GM23338 (cell line): ENCODE measurements around the gene PEAK3.
A peak's percentile ranks its signal among the peaks of the same experiment; 100 is the strongest.

ENCODE experiments used
- CREB1 ChIP-seq: fragments of 250-450 bp; sonication (Bioruptor Pico); IDR thresholded peaks from 2 replicates; pipeline ENCODE4 v1.5.0; 2020; ENCODE audit warnings: low read depth, mild to moderate bottlenecking, moderate library complexity
- EZH2 ChIP-seq: fragments of 200-600 bp; sonication (generic); IDR thresholded peaks from one replicate; pipeline ENCODE4 v1.8.0; 2017; ENCODE audit warnings: antibody characterized with exemption, mild to moderate bottlenecking, low read depth; ENCODE audit not compliant: unreplicated experiment
- EZH2phosphoT487 ChIP-seq: fragments of 200-600 bp; sonication (generic); IDR thresholded peaks from one replicate; pipeline ENCODE4 v1.8.1; 2018; ENCODE audit warnings: antibody characterized with exemption; ENCODE audit not compliant: unreplicated experiment
- JUNB ChIP-seq: IDR thresholded peaks from one replicate; pipeline ENCODE4 v1.6.1; 2016; ENCODE audit warnings: antibody characterized with exemption; ENCODE audit not compliant: unreplicated experiment
- POLR2AphosphoS5 ChIP-seq: IDR thresholded peaks from 2 replicates; pipeline ENCODE4 v1.6.1; 2016; ENCODE audit warnings: antibody characterized with exemption, low read depth
- REST ChIP-seq: IDR thresholded peaks from one replicate; pipeline ENCODE4 v1.6.1; 2018; ENCODE audit warnings: antibody characterized with exemption; ENCODE audit not compliant: unreplicated experiment
- STAT1 ChIP-seq: IDR thresholded peaks from one replicate; pipeline ENCODE4 v1.6.1; 2016; ENCODE audit warnings: antibody characterized with exemption; ENCODE audit not compliant: unreplicated experiment
- ZNF114 ChIP-seq: fragments of 250-450 bp; sonication (Bioruptor Pico); IDR thresholded peaks from 2 replicates; pipeline ENCODE4 v1.5.0; 2020; ENCODE audit warnings: mild to moderate bottlenecking, moderate library complexity
- ZNF331 ChIP-seq: fragments of 250-450 bp; sonication (Bioruptor Pico); IDR thresholded peaks from 2 replicates; pipeline ENCODE4 v1.5.0; 2020; ENCODE audit warnings: low read depth, mild to moderate bottlenecking, moderate library complexity
- TF ChIP-seq, protein P1 (sequence below), 2 experiments: fragments of 200-600 bp in 1 of 2; sonication (generic) in 1 of 2; conservative IDR thresholded peaks; 2 replicates each; pipeline versions ENCODE4 v1.5.1 to v1.6.1; 2016 to 2017; ENCODE audit warnings: antibody characterized with exemption in 2 of 2, low read depth in 2 of 2, mild to moderate bottlenecking in 2 of 2, moderate library complexity in 1 of 2
- TF ChIP-seq, protein P2 (sequence below): IDR thresholded peaks from 2 replicates; pipeline ENCODE4 v1.6.1; 2016; ENCODE audit warnings: antibody characterized with exemption

- TF ChIP-seq EZH2 (no peak), CREB1 (CRISPR knock-in tag) (no peak), STAT1 (no peak), POLR2AphosphoS5 (peak; percentile 36), ZNF114 (no peak), REST (no peak), JUNB (no peak), ZNF331 (CRISPR knock-in tag) (no peak), EZH2phosphoT487 (no peak)
- TF ChIP-seq, protein P1, sequence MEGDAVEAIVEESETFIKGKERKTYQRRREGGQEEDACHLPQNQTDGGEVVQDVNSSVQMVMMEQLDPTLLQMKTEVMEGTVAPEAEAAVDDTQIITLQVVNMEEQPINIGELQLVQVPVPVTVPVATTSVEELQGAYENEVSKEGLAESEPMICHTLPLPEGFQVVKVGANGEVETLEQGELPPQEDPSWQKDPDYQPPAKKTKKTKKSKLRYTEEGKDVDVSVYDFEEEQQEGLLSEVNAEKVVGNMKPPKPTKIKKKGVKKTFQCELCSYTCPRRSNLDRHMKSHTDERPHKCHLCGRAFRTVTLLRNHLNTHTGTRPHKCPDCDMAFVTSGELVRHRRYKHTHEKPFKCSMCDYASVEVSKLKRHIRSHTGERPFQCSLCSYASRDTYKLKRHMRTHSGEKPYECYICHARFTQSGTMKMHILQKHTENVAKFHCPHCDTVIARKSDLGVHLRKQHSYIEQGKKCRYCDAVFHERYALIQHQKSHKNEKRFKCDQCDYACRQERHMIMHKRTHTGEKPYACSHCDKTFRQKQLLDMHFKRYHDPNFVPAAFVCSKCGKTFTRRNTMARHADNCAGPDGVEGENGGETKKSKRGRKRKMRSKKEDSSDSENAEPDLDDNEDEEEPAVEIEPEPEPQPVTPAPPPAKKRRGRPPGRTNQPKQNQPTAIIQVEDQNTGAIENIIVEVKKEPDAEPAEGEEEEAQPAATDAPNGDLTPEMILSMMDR (conservative IDR thresholded peaks at IDR 0.05; ENCODE audit: low read depth in 2 of 2): peak; percentile 20 to 31; a peak in 2 of 4 replicates
- TF ChIP-seq, protein P2, sequence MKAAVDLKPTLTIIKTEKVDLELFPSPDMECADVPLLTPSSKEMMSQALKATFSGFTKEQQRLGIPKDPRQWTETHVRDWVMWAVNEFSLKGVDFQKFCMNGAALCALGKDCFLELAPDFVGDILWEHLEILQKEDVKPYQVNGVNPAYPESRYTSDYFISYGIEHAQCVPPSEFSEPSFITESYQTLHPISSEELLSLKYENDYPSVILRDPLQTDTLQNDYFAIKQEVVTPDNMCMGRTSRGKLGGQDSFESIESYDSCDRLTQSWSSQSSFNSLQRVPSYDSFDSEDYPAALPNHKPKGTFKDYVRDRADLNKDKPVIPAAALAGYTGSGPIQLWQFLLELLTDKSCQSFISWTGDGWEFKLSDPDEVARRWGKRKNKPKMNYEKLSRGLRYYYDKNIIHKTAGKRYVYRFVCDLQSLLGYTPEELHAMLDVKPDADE: no peak
These were observed 50.3 kb downstream of the PEAK3 start for GRCh38 chr19:2231621-2232221.
